Endothelial cell of hepatic sinusoid (primary cell): Measurements from ENCODE around the gene SELENOS.

Source experiments
- in situ Hi-C: cut with HindIII; loops from 2 replicates; pipeline ENCODE4 v1.10.0; 2017; ENCODE audit warnings: low sequenced_read_pairs

Gene SELENOS

GRCh38 chr15:101254157-101255050, 22.9 kb downstream of the SELENOS start:
- in situ Hi-C loops, result no loop called here

DNA sequence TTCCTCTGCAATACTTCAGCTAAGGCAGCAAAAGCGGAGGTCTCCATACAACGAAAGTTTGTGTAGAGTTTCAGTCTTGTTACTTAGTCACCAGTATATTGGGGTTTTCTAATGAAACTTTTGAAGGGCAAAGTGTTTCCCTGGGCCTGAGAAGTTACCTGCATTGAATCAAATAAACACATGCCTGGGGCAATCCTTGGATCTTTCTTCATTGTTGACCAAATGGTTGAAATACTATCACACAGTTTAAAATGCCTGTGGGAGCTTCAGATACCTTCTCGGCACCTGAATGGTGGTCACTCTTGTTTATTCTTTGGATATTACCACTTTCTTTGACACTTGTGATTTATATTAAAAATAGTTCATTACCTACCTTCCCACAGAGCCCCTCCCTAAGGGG, 24.4 kb downstream of the SELENOS start:
- in situ Hi-C loops, result no loop called here

GRCh38 chr15:101251830-101252820, 25.2 kb downstream of the SELENOS start, which contains the start of gene CHSY1:
CHSY1 (minus strand) TSS chr15:101252048; CDS start chr15:101251456, 592 bp downstream.
- in situ Hi-C loops, result no loop called here

- in situ Hi-C loops, result no loop called here
Measured at GRCh38 chr15:101250873-101251829, 26.1 kb downstream of the SELENOS start.

DNA sequence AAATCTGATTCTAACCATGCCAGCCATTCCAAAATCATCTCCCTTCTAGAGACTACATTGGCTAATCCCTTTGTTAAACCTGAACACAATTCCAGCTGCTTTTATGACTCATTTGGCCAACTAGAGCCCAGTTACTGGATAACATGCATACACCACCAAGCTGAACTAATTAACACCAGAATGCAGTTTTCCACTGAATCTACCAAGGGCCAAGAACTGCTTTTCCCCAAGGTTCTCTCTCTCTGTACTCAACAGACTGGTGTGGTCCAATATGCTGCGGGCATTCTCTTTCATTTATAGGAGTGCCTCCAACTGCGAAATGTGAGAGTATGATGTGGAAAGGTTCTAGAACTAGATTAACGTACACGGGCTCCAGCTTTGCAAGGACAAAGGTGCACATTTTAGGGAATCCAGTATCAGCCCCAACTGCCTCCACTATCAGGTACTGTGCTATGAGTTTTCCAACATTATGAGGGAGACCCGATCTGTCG, 26.9 kb downstream of the SELENOS start:
- in situ Hi-C loops, result no loop called here

- in situ Hi-C loops, result no loop called here
Measured at GRCh38 chr15:101248274-101248673, 29.0 kb downstream of the SELENOS start.

GRCh38 chr15:101246824-101247745, 30.2 kb downstream of the SELENOS start:
- in situ Hi-C loops, result no loop called here

DNA sequence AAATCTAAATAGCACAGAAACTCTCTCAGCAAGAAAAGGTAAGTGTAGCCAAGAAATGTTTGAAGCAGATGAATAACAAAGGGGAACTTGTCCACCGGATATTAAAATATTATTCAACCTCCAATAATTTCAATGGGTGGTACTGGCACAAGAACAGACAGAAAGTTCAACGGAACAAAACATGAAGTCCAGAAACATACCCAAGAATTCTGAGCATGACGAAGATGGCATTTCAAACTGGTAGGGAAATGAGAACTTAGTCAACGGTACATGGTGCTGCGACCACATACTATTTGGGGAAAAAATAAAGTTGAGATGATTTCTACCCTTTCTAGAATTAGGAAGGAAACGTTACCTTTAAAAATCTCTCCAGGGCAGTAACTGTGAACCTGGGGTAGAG, 30.9 kb downstream of the SELENOS start:
- in situ Hi-C loops, result no loop called here

- in situ Hi-C loops, result loop anchor here (5.0 kb wide), 2 partner anchors 38 to 153 kb away; no protein-coding TSS in a partner anchor
Measured at GRCh38 chr15:101244889-101245668, 32.2 kb downstream of the SELENOS start.

- in situ Hi-C loops, result loop anchor here (5.0 kb wide), 2 partner anchors 37 to 152 kb away; no protein-coding TSS in a partner anchor
Measured at GRCh38 chr15:101244036-101244781, 33.1 kb downstream of the SELENOS start.

DNA sequence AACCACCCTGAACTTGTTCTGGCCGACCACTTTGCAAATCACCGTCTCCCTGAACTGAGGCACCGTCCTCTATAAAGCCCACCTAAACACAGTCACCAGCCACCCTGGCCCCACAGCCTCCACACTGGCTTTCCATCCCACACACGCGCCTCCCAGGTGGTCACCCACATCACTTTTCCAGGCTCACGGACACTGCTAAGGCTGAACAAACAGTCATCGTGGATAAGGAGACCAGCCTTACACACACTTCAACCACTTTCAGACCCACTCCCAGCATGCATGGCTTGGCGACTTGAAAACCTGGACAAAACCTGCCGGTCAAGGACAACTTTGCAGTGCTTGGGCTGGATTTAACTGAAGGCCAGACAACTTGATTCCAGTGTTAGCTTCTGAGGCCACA, 33.9 kb downstream of the SELENOS start:
- in situ Hi-C loops, result loop anchor here (5.0 kb wide), 2 partner anchors 36 to 151 kb away; no protein-coding TSS in a partner anchor

DNA sequence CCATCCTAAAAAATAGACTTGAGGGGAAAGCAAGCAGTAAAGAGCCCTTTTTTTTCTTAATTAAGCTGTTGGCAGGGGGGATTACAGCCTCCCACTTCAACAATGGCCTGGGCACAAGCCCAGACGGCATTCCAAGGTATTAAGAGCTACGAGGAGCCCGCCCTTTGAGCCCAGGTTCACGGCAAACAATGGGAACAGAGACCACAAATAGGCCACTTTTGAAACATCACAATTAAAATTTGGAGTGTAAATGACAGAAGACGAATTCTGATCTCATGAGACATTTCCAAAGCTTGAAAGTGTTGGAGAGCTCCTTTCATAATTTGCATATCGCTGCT, 34.3 kb downstream of the SELENOS start:
- in situ Hi-C loops, result loop anchor here (5.0 kb wide), 2 partner anchors 36 to 151 kb away; no protein-coding TSS in a partner anchor

- in situ Hi-C loops, result loop anchor here (5.0 kb wide), 2 partner anchors 35 to 150 kb away; no protein-coding TSS in a partner anchor
Measured at GRCh38 chr15:101242160-101242998, 34.9 kb downstream of the SELENOS start.

DNA sequence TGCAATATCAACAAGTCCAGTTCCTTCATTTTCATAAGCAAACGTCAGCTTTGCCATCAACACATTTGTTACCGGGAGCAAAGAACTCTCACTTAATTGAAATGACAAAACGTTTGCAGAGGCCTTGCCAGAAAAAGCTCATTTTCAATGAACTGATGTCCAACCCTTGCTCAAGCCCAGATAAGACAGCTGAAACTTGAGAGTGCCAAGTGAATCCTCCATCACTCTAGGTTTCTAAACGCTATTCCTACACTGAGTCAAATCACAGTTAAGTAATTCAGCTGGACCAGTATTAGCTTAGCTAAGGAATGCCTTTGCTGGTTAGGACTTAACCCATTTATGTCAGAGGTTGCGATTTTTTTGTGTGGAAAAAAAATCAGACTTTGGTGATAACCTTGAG, 36.9 kb downstream of the SELENOS start:
- in situ Hi-C loops, result loop anchor here (5.0 kb wide), 2 partner anchors 33 to 148 kb away; no protein-coding TSS in a partner anchor

DNA sequence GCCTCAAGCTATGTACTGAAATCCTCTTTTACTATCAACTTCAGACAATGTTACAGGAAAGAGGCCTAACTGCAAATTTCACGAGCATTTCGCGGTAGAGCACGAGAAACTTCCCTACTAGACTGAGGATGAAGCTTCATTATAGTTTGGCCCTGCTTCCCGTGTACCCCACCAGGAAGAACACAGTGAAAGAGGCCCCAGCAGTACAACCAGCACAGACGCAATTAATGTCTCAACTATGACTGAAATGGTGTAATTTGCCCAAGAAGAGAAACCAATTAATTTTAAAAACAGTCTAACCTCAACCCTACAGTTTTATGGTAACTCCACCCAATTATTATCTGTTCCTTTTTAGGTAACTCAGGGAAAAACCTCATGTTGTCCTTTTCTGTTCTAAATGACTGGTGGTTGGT, 37.6 kb downstream of the SELENOS start:
- in situ Hi-C loops, result loop anchor here (5.0 kb wide), 2 partner anchors 32 to 147 kb away; no protein-coding TSS in a partner anchor

DNA sequence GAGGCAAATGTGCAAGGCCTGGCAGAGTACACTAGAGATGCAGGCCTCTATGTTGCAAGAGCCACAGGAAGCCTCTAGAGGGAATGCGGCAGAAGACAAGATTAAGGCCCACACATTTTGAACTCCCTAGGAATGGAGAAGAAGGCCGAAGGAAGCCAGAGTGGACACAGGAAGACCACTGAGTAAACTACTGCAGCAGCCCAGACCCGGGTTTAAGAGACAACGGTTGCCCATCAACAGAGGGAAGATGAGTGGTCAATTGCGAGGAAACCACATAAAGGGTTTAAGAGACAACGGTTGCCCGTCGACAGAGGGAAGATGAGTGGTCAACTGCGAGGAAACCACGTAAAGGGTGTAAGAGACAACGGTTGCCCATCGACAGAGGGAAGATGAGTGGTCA, 40.0 kb downstream of the SELENOS start:
- in situ Hi-C loops, result no loop called here
